Left renal cortex interstitium (tissue), 4 donors: ENCODE measurements around the gene CFAP97D2. TPM values are rescaled to one million over a fixed set of nuclear protein-coding genes. Genes with fewer than 3 reads are reported as not detected.
"Not testable (repeated sequence)": the region's sequence is repeated elsewhere in the genome, so short reads cannot be mapped to it uniquely, and the experiment has no call there.

Source experiments
- DNase-seq, 4 donors: peaks; one replicate each; pipeline ENCODE4 v3.0.0-alpha.2; 2013; ENCODE audit warnings: low read depth in 4 of 4, low spot score in 2 of 4, missing footprints in 1 of 4
- polyA plus RNA-seq, 4 donors: library from polyadenylated mRNA; unstranded; fragments of 120-200 nt; gene quantifications; one replicate each; pipeline ENCODE4 v1.2.1, GENCODE V29; 2013; ENCODE audit not compliant: insufficient read length in 4 of 4

Gene CFAP97D2
- polyA plus RNA-seq, 4 donors = 9.4 TPM; not detected in 3

DNA sequence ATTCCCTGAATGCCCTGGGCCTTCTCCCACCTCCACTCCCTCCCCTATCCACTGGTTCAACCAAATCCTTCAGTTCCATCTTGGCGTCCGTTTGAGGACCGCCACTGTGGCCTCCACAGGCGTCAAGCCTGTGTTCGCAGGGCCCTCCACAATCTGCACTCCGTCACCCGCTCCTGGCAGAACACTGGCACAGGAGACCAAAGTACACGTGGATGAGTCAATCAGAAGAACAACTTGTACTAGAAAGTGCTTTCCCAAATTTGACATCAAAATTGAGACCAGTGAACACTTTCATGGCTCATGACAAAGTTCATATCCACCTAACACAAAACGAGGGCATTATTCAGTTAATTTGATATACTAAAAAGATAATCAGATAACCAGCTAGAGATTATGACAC, 49.1 kb downstream of the CFAP97D2 start:
- DNase-seq = no peak

DNA sequence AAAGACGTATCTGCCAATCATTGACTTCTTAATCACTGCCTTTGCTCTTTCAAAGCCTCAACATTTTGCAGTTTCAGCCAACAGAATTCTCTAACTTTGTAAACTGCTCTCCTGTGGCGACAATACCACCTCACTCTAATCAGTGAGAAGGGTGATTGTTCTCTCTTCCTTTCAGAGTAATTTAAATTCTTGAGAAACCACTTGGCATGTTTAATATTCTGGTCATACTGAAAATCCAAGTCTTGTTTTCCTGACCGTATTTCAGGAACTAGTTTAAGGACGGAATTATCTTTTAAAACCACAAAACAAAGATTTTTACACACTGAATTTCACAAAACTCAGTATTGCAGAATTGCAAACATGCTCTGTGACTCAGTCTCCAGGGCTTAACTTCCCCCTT, 50.4 kb downstream of the CFAP97D2 start:
- no peak for DNase-seq

DNA sequence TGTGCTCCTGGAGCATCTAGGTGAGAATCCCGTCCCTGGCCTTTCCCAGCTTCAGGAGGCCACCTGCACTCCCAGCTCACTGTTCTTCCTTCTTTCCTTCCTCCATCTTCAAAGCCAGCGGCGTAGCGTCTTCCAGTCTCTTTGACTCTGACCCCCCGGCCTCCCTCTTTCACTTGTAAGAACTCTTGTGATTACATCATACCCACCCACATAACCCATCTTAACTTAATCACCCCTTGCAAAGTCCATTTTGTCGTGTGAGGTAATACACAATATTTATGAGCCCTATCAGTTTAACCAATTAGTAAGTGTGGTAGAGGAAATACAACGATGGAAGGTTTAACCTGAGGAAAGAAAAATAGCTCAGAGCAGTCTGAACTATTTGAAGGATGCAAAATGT, 51.1 kb downstream of the CFAP97D2 start:
- DNase-seq = no peak

DNA sequence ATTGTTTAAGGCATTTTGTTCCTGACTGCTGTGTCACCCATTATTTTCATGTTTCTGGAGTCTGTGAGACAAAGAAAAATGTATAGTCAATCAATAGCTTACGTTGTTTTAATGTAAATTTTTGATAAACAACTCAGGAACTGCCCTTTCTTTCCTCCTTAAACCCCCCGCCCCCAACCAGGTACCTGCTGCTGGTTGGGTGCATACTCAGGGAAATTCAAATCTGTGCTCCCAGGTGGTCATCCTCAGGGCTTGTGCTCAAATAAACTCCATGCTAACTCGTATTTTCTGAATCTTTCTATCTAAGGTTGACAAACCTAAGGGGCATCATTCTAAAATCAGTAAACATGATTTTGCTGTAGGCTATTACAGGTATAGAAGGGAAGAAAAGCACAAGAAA, 51.5 kb downstream of the CFAP97D2 start:
- DNase-seq = no peak

DNA sequence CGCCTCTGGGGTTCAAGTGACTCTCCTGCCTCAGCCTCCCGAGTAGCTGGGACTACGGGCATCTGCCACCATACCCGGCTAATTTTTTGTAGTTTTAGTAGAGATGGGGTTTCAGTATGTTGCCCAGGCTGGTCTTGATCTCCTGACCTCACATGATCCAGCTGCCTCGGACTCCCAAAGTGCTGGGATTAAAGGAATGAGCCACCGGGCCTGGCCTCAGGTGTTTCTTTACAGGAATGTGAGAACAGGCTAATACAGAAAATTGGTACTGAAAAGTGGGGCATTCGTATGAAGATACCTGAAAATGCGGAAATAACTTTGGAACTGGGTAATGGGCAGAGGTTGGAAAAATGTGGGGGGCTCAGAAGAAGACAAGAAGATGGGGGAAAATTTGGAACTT, 52.8 kb downstream of the CFAP97D2 start:
- DNase-seq = no peak

DNA sequence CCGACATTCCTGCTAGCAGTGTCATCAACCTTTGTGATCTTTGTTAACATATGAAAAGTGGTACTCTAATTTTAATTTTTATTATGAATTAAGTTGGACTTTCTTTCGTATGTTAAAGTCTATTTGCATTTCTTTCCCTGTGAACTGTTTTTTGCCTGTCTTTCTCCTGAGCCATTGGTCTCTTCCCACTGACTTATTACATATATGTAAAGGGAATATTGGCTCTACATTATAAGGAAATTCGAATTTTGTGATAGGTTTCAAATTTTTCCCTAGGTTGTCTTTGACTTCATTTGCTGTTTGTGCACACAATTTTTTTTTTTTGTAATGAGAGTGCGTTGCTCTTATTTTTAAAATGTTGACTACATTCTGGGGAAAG, 55.2 kb downstream of the CFAP97D2 start:
- DNase-seq = no peak

DNA sequence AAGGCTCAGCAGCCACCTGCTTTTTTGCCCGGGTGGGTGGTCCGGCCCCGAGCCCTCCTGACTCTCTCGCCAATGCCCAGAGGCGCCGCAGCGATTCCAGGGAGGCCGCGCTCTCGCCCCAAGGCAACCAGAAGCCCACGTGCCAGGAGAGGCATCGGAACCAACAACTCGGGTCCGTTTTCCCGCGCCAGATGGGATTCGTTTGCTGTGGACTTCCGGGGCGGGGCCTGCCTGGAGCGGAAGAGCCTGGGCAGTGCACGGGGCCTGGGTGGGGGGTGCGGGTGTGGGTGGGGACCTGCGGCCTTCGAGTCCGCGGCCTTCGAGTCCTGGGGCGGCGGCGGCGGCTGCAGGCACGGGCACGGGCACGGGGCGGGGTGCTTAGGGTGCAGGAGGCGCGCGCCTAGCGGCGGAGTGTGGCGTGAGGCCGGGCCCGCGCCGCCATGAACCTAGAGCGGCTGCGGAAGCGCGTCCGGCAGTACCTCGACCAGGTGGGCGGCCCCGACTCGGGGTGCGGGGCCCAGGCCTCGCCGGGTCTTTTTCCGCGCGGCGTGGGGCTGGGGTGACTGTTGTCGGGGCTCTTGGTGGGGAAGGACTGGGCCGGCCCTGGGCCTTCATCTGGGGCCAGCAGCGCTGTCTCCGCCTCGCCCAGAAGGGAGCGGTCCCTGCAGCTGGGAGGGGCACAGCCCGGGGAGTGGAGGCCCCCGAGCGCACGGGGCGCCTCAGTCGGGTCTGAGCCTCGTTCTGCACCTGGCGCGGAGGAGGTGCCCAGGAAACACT, 55.8 kb downstream of the CFAP97D2 start, which contains the start of gene CDC16:
Gene CDC16 (plus strand): TSS at position 253 of the 777 bp plus-strand sequence. CDS start 188 bp downstream, at position 441.
- peak; percentile 58 to 84 (median 74) for DNase-seq

DNA sequence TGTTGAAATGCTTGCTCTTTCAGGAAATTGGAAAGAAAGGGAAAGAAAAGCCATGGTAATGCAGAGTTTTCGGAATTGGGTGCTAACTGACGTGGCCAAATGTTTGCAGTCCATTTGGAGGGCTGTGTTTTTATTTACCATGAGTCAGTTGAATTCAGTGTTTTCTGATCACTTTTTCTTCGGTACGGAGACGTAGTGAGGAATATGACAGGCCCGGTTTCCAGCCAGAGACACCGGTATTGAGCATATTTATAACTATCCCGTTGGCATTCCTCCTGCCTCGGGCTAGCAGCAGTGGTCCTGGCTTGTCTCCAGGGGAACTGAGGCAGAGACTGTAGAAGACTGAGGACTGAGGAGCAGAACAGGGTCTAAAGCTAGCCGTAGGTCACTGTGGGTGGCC, 56.6 kb downstream of the CFAP97D2 start:
- DNase-seq = no peak

DNA sequence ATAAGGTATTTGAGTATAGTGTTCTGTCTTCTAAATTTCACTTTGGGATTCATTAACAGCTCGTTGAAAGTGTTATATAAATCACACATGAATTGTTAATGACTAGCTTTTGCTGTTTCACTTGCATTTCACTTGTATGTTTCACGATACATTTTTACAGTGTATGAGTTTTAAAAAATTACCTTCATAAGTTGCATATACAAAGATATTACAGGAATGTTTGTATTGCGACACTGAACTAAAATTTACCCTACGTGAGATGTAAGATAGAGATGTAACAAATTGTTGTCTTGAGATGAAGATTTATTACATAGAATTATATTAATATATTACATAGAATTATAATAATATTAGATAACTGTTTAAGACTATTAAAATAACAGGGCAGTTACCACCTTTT, 57.2 kb downstream of the CFAP97D2 start:
- DNase-seq = no peak

DNA sequence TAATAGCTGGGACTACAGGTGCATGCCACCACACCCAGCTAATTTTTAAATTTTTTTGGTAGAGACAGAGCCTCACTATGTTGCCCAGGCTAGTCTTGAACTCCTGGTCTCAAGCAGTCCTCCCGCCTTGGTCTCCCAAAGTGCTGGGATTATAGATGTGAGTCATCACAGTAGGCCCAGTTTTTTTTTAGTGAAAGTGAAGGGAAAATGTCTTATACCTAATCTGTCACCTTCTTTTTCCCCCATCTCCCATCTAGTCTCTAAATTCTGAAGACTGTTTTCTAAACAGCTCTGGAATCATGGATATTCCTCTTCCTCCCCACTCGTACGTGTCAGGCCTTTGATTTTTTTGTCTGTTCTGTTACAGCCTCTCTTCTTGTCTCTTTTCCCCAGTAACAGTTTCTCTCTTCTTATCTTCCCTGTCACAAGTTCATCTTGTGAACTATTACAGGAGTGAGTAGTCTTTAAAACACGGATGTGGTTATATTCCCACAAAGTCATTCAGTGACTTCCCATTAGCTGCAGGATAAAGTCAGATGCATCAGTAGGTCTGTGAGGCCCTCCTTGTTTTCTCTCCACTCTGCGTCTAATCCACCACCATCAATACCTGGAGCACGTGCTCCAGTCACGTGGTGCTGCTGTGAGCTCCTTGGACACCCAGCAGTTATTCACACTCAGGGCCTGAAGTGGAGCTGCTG, 58.5 kb downstream of the CFAP97D2 start:
- no peak for DNase-seq

DNA sequence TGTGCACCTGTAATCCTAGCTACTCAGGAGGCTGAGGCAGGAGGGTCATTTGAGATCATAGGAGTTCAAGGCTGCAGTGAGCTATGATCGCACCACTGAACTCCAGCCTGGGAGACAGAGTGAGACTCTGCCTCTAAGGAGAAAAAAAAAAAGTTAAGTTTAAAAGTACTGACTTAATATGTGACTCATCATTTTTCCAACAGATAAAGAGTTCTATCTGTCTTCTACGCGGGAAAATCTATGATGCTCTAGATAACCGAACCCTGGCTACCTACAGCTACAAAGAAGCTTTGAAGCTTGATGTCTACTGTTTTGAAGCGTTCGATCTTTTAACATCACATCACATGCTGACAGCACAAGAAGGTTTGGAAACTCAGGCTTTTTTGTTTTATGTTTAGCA, 62.9 kb downstream of the CFAP97D2 start:
- DNase-seq = no peak

DNA sequence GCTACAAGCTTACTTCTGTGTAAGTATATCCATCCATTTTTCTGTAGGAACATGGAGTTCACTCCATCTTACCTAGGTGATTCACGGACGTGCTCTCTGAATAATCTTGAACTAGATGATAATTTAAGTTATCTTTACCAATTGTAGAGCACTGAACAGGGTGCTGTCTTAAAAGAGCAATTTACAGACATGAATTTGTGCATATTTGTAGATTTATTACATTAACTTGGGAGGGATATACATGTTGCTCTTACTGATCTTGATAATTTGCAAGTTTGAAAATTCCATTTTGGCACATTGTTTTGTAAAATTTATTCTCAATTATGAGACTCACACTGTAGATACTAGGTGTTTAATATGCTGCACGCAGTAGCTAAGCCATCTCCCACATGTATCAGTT, 64.9 kb downstream of the CFAP97D2 start:
- no peak for DNase-seq

DNA sequence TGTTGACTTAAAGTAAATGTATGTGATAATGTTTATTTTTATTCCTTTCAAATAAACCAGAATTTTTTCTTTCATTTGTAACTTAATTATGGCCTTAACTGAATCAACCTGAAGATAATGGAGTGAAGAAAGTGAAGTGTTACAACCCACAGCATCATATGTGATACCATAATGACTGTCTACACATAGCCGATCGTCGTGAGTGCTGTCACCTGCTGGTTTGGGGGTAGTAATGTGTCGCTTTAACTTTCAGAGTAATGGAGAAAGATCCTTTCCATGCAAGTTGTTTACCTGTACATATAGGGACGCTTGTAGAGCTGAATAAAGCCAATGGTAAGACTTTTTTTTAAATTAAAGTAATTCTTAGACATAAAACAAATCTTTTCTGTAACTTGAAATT, 65.6 kb downstream of the CFAP97D2 start:
- DNase-seq = no peak

DNA sequence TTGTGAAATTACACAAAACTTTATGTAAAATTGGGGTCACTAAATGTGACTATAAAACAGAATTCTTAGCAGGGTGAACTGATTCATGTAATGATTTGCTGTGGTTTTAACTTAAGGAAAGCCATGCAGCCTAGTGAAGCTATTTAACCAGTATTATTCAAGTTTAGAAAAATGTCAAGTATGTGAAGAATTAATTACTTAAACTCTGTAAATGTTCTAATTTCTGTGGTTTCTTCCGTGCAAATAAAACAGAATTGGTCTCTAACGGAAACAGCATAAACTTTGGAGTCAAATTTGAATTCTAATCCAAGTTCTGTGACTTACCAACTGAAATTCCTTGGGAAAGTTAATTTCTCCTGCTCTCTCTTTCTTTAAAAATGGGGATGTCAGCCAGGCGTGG, 69.0 kb downstream of the CFAP97D2 start:
- DNase-seq = no peak

DNA sequence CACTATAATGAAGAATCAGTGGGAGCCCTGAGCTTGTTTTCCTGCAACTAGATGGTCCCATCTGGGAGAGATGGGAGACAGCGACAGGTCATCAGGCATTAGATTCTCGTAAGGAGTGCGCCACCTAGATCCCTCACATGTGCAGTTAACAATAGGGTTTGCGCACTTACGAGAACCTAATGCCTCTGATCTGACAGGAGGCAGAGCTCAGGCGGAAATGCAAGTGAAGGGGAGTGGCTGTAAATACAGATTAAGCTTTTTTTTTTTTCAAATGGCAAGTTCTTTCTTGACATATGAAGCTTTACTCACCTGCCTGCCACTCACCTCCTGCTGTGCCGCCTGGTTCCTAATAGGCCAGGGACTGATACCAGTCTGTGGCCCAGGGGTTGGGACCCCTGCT, 70.0 kb downstream of the CFAP97D2 start:
- DNase-seq = no peak

DNA sequence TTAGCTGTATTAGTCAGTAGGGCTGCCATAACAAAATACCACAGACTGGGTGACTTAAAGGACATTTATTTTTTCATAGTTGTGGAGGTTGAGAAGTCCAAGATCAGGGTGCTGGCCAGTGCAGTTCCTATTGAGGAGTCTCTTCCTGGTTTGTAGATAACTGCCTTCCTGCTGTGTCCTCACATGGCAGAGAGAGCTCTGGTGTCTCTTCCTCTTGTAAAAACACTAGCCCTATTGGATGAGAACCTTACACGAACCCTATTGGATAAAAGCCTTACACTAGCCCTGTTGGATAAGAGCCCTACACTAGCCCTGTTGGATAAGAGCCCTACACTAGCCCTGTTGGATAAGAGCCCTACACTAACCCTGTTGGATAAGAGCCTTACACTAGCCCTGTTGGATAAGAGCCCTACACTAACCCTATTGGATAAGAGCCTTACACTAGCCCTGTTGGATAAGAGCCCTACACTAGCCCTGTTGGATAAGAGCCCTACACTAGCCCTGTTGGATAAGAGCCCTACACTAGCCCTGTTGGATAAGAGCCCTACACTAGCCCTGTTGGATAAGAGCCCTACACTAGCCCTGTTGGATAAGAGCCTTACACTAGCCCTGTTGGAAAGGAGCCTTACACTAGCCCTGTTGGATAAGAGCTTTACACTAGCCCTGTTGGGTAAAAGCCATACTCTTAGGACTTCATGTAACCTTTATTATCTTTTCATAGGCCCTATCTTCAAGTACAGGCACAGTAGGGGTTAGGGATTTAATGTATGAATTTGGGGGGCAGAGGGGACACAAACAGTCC, 72.8 kb downstream of the CFAP97D2 start:
- DNase-seq = not testable (repeated sequence)

DNA sequence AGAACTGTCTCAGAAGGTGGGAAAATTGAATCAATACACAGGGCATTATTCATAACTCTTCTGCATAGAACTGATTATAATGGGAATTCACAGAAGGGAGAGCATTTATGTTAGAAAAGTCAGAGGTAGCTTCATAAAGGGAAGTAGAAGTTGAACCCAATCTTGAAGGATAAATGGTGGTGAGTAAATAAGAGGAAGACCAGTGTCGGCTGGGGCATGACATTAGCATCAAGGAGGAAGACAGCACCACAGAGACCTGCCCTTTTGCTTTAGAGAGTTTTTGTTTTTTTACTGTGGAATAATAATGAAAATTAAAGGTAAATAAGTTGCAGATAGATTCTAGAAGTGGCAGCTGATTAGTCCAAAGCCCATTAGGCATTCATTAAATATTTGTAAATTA, 77.5 kb downstream of the CFAP97D2 start:
- DNase-seq = no peak

DNA sequence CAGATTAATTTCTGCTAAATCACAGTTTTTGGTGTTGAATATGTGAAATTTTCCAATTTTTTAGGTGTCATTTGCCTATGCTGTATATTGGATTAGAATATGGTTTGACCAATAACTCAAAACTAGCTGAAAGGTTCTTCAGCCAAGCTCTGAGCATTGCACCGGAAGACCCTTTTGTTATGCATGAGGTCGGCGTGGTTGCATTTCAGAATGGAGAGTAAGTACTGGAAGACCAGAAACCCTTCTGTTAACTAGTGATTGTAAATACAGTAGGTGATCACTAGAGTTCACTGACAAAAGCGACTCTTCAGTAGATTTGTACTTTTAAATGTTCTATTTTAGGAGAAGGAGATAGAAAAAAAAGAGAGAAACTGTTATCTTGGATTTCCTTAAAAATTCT, 78.0 kb downstream of the CFAP97D2 start:
- DNase-seq = no peak

DNA sequence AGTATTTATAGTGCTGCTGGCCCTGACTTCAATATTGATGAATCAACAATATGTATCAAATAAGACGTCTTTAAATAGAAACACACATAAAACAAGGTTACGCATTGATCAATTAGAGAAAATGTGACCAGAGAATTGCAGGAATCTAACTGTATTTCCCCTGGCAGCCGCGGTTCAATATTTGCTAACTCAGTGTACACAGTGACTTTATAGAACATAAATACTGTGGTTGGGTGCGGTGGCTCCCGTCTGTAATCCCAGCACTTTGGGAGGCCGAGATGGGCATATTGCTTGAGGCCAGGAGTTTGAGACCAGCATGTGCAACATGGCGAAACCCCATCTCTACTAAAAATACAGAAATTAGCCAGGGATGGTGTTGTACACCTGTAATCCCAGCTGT, 79.5 kb downstream of the CFAP97D2 start:
- DNase-seq = no peak

DNA sequence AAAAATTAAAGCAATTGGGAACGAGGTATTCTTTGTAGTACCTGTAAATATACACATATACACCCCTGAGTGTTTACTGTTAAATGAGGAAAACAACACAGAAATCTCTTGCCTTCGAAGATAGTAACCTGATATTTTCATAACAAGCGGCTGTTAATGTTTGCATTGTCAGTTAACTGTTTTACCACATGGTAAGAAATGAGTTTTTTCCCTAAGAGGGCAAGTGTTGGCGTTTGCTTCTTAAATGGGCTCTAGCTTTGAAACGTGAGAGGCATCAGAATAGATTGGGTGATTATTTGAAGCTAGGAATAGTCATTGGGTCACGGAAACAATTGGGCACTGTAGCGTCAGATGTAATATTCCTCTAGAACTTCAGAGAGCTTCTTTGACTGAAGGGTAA, 80.3 kb downstream of the CFAP97D2 start:
- DNase-seq = no peak

DNA sequence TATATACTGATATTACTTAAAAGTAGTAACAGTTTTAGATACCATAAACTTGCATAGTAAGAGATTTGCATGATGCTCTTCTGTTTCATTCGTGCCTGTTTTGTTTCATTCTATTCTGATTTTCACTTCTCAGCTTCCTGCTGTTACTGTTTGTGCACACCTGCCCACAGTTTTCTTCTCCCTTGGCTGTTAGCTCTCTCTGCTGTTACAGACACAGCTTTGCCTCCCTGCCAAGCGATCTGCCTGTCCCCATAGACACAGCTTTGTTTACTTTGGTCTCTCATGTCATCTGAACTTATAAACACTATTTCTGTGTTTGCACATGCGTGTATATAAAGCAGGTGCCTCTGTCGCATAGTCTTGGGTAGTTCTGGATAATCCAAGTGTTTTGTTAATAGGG, 80.9 kb downstream of the CFAP97D2 start:
- DNase-seq = no peak
